Activated CD4-positive, alpha-beta T cell treated with anti-CD3 and anti-CD28 coated beads for 36 hours (primary cell): ENCODE data around the gene VDAC2. TPM values are rescaled to one million over a fixed set of nuclear protein-coding genes. Genes with fewer than 3 reads are reported as not detected.

Experiments used
- ATAC-seq: fragments of 200-7000 bp; cut with Tn5 transposase; one replicate; pipeline ENCODE4 v1.10.0; 2021; ENCODE audit warnings: mild to moderate bottlenecking, moderate library complexity
- CTCF ChIA-PET: fragments of 350-600 bp; sonication (Branson Sonifier 250); formaldehyde crosslinking; loops from one replicate; lab custom pipeline; 2021; ENCODE audit warnings: antibody characterized with exemption; lab: Charles Lee
- POLR2A ChIA-PET: fragments of 350-600 bp; sonication (Branson Sonifier 250); formaldehyde crosslinking; loops from one replicate; lab custom pipeline; 2021; ENCODE audit warnings: antibody characterized with exemption, inconsistent platforms; lab: Charles Lee
- DNase-seq: peaks from one replicate; pipeline ENCODE4 v3.0.0-alpha.2; 2020
- H3K27ac Mint-ChIP-seq: one replicate; pipeline ENCODE4 v1.8.0; 2021; ENCODE audit warnings: mixed read lengths
- H3K27me3 Mint-ChIP-seq: one replicate; pipeline ENCODE4 v1.8.0; 2021; ENCODE audit warnings: mixed read lengths
- H3K36me3 Mint-ChIP-seq: one replicate; pipeline ENCODE4 v1.8.0; 2021; ENCODE audit warnings: low read depth, mixed read lengths
- H3K4me1 Mint-ChIP-seq: one replicate; pipeline ENCODE4 v1.8.0; 2021; ENCODE audit warnings: mixed read lengths
- H3K4me3 Mint-ChIP-seq: one replicate; pipeline ENCODE4 v1.8.0; 2021; ENCODE audit warnings: mild to moderate bottlenecking, moderate library complexity, mixed read lengths
- H3K9me3 Mint-ChIP-seq: one replicate; pipeline ENCODE4 v1.8.0; 2021; ENCODE audit warnings: low read depth, mixed read lengths
- intact Hi-C, 2 experiments: fragments of 100-400 bp; cut with DNase I in 1 of 2; cut with micrococcal nuclease in 1 of 2; formaldehyde crosslinking; loops; one replicate each; pipeline versions ENCODE4 v1.14.2 to v1.15.1; 2022 to 2024; cut with DNase I, micrococcal nuclease
- total RNA-seq, 2 experiments: library from RNA; stranded (reverse); gene quantifications; one replicate each; pipeline ENCODE4 v1.2.3, GENCODE V29; 2021

The VDAC2 gene
- total RNA-seq, 2 experiments from 2014 or later = 122 to 233 TPM

DNA sequence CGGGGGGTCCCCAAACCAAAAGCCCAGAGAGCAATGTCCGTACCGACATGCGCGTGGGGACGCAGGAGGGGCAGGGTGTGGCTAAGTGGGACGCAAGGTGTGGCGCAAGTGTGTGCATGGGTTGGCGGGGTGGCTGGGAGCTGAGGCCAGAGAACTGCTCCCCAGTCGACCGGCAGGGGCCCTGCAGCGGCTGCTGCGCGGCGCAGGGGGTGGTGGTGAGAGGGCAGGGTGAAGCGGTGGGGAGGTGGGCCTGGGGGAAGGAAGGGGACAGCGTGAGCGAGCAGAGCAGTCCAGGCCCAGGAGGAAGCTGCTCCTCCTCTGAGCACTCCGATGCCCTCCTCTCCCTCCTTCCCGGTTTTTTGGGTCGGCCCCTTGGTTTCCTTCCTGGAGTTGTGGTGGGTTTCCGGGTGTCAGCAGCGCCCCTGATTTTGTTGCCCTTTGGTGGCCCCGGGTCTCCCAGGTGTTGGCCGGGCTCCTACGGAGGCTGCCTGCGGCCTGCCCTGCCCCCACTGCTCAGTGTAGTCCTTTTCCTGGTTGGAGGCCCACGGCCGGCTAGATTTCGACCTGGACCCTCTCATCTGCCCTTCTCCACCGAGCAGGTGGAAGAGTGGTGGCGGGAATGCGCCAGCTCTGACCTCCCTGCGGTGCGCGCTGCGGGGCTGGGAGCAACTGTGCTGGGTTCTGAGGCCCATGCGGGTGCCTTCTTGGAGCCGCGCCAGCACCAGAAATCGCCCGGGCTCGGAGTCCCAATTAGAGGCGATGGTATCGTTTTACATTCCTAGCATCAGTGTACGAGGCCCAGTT is 65.7 kb downstream of the VDAC2 start:
- Mint-ChIP-seq H3K9me3 (no peaks in the 10 kb centered on the region), H3K36me3 (no peaks in the 10 kb centered on the region), H3K27me3 (peaks cover 17% of the 10 kb centered on the region), H3K4me1 (no peaks in the 10 kb centered on the region), H3K4me3 (no peak overlapping the region), H3K27ac (no peak overlapping the region)
- CTCF ChIA-PET = interaction anchor here (0.5 kb wide), 1 partner anchor 43 kb away, joined by 3 read pairs; no protein-coding TSS in a partner anchor
- DNase-seq (no peak), ATAC-seq (no peak)
- intact Hi-C loops = no loop called here
- POLR2A ChIA-PET = no interaction called here

DNA sequence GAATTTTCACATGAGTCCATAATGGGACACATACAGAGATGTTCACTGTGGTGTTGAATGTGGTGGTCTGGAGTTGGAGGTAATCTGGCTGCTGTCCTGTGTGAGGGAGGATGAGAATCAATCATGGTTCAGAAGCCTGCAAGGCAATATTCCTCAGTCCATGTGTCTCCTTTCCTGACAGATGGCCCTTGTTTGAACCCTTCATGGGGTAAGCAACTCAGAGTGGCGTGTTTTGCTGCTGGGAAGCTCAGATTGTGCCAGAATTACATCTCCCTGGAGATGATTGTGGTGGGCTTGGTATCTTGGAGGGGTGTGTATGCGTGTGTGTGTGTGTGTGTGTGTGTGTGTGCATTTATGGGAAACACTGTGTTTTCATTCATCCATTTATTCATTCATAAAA is 69.6 kb downstream of the VDAC2 start:
- ATAC-seq = no peak
- H3K9me3 Mint-ChIP-seq = no peaks in the 10 kb centered on the region

More for the DNA sequence above, 69.6 kb downstream of the VDAC2 start:
- POLR2A ChIA-PET = no interaction called here
- H3K27me3 Mint-ChIP-seq = peaks cover 25% of the 10 kb centered on the region
- DNase-seq = no peak
- intact Hi-C loops = no loop called here
- H3K4me1 Mint-ChIP-seq = no peaks in the 10 kb centered on the region
- H3K4me3 Mint-ChIP-seq = no peak overlapping the region
- no peaks in the 10 kb centered on the region for H3K36me3 Mint-ChIP-seq
- CTCF ChIA-PET = no interaction called here
- H3K27ac Mint-ChIP-seq = no peak overlapping the region

Other genes with a start within 250 kb of the VDAC2 start
- 10 to 100 TPM; 20.5 to 20.9 TPM for gene SAMD8, start 99.1 kb upstream of the VDAC2 start, total RNA-seq
- gene COMTD1, start 25.2 kb downstream of the VDAC2 start, total RNA-seq = 10 to 100 TPM; 28.1 to 41.0 TPM
- under 1 TPM; 0.40 to 0.46 TPM for gene ZNF503, start 191.0 kb downstream of the VDAC2 start, total RNA-seq
- not detected for gene LRMDA, start 220.8 kb downstream of the VDAC2 start, total RNA-seq